ENCODE results near the gene NANOS1. TPM values are rescaled to one million over a fixed set of nuclear protein-coding genes. Genes with fewer than 3 reads are reported as not detected.

NANOS1 gene
- polyA plus RNA-seq, 3 donors: 0.04 TPM; not detected in 2

- no peak overlapping the region for H3K4me3 Mint-ChIP-seq
- Histone ChIP-seq H3K79me2 (ENCODE audit: insufficient read depth, low read length) (peaks cover 100% of the 10 kb centered on the region), H3K27me3 (ENCODE audit: control insufficient read depth in 2 of 2, insufficient read depth in 2 of 2, low read length in 2 of 2) (no peaks in the 10 kb centered on the region), H3K4me2 (replicated peaks; ENCODE audit: extremely low read depth, low read length, poor library complexity, severe bottlenecking) (no peak overlapping the region), H3K27ac (ENCODE audit: low read depth in 1 of 2, low read length in 2 of 2) (no peak overlapping the region), H3K4me3 (replicated peaks in 1 of 3; ENCODE audit: low read depth in 2 of 3, low read length in 3 of 3) (no peak overlapping the region), H3K9ac (ENCODE audit: insufficient read depth, low read length, poor library complexity, severe bottlenecking) (no peak overlapping the region), H2AFZ (ENCODE audit: insufficient read depth, low read depth, low read length, poor library complexity, severe bottlenecking) (no peak overlapping the region), H3K36me3 (replicated peaks in 1 of 2; ENCODE audit: control insufficient read depth in 1 of 2, insufficient read depth in 2 of 2, low read length in 2 of 2) (peaks cover 92 to 100% of the 10 kb centered on the region in 2 donors), H3K9me3 (replicated peaks in 1 of 2; ENCODE audit: control insufficient read depth in 1 of 2, insufficient read depth in 1 of 2, low read length in 2 of 2) (no peaks in the 10 kb centered on the region), H4K20me1 (ENCODE audit: insufficient read depth, low read length) (peaks cover 100% of the 10 kb centered on the region), H3K4me1 (ENCODE audit: control insufficient read depth in 1 of 2, insufficient read depth in 2 of 2, low read length in 2 of 2) (no peaks in the 10 kb centered on the region)
- intact Hi-C loops (cut with micrococcal nuclease): no loop called here
- peaks cover 95 to 100% of the 10 kb centered on the region in 2 donors for H3K36me3 Mint-ChIP-seq
- DNase-seq: no peak
- H3K9me3 Mint-ChIP-seq: no peaks in the 10 kb centered on the region
- WGBS (ENCODE audit: insufficient coverage): 95% methylated on average over 13 of the region's 14 CpGs
- TF ChIP-seq, protein P1, sequence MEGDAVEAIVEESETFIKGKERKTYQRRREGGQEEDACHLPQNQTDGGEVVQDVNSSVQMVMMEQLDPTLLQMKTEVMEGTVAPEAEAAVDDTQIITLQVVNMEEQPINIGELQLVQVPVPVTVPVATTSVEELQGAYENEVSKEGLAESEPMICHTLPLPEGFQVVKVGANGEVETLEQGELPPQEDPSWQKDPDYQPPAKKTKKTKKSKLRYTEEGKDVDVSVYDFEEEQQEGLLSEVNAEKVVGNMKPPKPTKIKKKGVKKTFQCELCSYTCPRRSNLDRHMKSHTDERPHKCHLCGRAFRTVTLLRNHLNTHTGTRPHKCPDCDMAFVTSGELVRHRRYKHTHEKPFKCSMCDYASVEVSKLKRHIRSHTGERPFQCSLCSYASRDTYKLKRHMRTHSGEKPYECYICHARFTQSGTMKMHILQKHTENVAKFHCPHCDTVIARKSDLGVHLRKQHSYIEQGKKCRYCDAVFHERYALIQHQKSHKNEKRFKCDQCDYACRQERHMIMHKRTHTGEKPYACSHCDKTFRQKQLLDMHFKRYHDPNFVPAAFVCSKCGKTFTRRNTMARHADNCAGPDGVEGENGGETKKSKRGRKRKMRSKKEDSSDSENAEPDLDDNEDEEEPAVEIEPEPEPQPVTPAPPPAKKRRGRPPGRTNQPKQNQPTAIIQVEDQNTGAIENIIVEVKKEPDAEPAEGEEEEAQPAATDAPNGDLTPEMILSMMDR (IDR thresholded peaks at IDR 0.05): no peak
- no peak overlapping the region for H3K27ac Mint-ChIP-seq
- H3K4me1 Mint-ChIP-seq: no peaks in the 10 kb centered on the region
- H3K27me3 Mint-ChIP-seq (ENCODE audit: low read depth in 3 of 3): peaks cover 0 to 3% (median 0%) of the 10 kb centered on the region in 3 donors
These were observed 20.3 kb downstream of the NANOS1 start for GRCh38 chr10:119049777-119050176.

GRCh38 chr10:119051775-119052174 is 22.3 kb downstream of the NANOS1 start:
- TF ChIP-seq, protein P1 (IDR thresholded peaks at IDR 0.05): no peak
- Histone ChIP-seq H3K4me1 (ENCODE audit: control insufficient read depth in 1 of 2, insufficient read depth in 2 of 2, low read length in 2 of 2) (no peaks in the 10 kb centered on the region), H3K27me3 (ENCODE audit: control insufficient read depth in 2 of 2, insufficient read depth in 2 of 2, low read length in 2 of 2) (no peaks in the 10 kb centered on the region), H3K79me2 (ENCODE audit: insufficient read depth, low read length) (peaks cover 100% of the 10 kb centered on the region), H3K4me2 (replicated peaks; ENCODE audit: extremely low read depth, low read length, poor library complexity, severe bottlenecking) (no peak overlapping the region), H3K9me3 (replicated peaks in 1 of 2; ENCODE audit: control insufficient read depth in 1 of 2, insufficient read depth in 1 of 2, low read length in 2 of 2) (no peaks in the 10 kb centered on the region), H3K4me3 (replicated peaks in 1 of 3; ENCODE audit: low read depth in 2 of 3, low read length in 3 of 3) (no peak overlapping the region), H2AFZ (ENCODE audit: insufficient read depth, low read depth, low read length, poor library complexity, severe bottlenecking) (no peak overlapping the region), H3K9ac (ENCODE audit: insufficient read depth, low read length, poor library complexity, severe bottlenecking) (no peak overlapping the region), H3K36me3 (replicated peaks in 1 of 2; ENCODE audit: control insufficient read depth in 1 of 2, insufficient read depth in 2 of 2, low read length in 2 of 2) (peaks cover 91 to 99% of the 10 kb centered on the region in 2 donors), H4K20me1 (ENCODE audit: insufficient read depth, low read length) (peaks cover 100% of the 10 kb centered on the region), H3K27ac (ENCODE audit: low read depth in 1 of 2, low read length in 2 of 2) (no peak overlapping the region)
- 86% methylated on average over 1 of the region's 3 CpGs for WGBS (ENCODE audit: insufficient coverage)
- no peaks in the 10 kb centered on the region for H3K9me3 Mint-ChIP-seq
- no peak overlapping the region for H3K4me3 Mint-ChIP-seq
- H3K4me1 Mint-ChIP-seq: no peaks in the 10 kb centered on the region
- peaks cover 92 to 97% of the 10 kb centered on the region in 2 donors for H3K36me3 Mint-ChIP-seq
- intact Hi-C loops (cut with micrococcal nuclease): no loop called here
- no peak for DNase-seq
- no peaks in the 10 kb centered on the region for H3K27me3 Mint-ChIP-seq (ENCODE audit: low read depth in 3 of 3)
- no peak overlapping the region for H3K27ac Mint-ChIP-seq
